Colon (tissue), 2 donors: ENCODE data around the gene SPEM1.

Source experiments
- FAIRE-seq: peaks from 2 replicates; lab custom pipeline; 2012; peaks lifted over from hg19 to GRCh38; lab: Jason Lieb, UNC
- donor health status: control.
- donor health status: control.

The SPEM1 gene

GRCh38 chr17:7440113-7440833, 20.1 kb downstream of the SPEM1 start:
- FAIRE-seq = no peak

GRCh38 chr17:7440834-7441195, 20.7 kb downstream of the SPEM1 start:
- FAIRE-seq = no peak

- FAIRE-seq = no peak
Measured at GRCh38 chr17:7441266-7441665, 21.1 kb downstream of the SPEM1 start.

- no peak for FAIRE-seq
Measured at GRCh38 chr17:7442142-7442541, 22.0 kb downstream of the SPEM1 start.

GRCh38 chr17:7443499-7444485, 23.7 kb downstream of the SPEM1 start:
- FAIRE-seq = no peak

- FAIRE-seq = no peak
Measured at GRCh38 chr17:7444682-7445618, 24.8 kb downstream of the SPEM1 start, which contains the start of gene CHRNB1. CHRNB1 (plus strand) TSS chr17:7445061; CDS start chr17:7445128, 67 bp downstream.

- no peak for FAIRE-seq
Measured at GRCh38 chr17:7445619-7445968, 25.5 kb downstream of the SPEM1 start.

- FAIRE-seq = no peak
Measured at GRCh38 chr17:7448461-7448860, 28.3 kb downstream of the SPEM1 start.

GRCh38 chr17:7459961-7460545, 39.9 kb downstream of the SPEM1 start:
- no peak for FAIRE-seq

- no peak for FAIRE-seq
Measured at GRCh38 chr17:7460850-7461660, 40.9 kb downstream of the SPEM1 start.

- FAIRE-seq = no peak
Measured at GRCh38 chr17:7462474-7463371, 42.6 kb downstream of the SPEM1 start.

- FAIRE-seq = no peak
Measured at GRCh38 chr17:7463372-7463846, 43.3 kb downstream of the SPEM1 start.

GRCh38 chr17:7464081-7464480, 44.0 kb downstream of the SPEM1 start:
- no peak for FAIRE-seq

GRCh38 chr17:7465597-7466275, 45.6 kb downstream of the SPEM1 start:
- no peak for FAIRE-seq

- FAIRE-seq = no peak
Measured at GRCh38 chr17:7466318-7466638, 46.2 kb downstream of the SPEM1 start.

- FAIRE-seq = no peak
Measured at GRCh38 chr17:7466639-7467341, 46.7 kb downstream of the SPEM1 start.

- FAIRE-seq = no peak
Measured at GRCh38 chr17:7467498-7467897, 47.4 kb downstream of the SPEM1 start.

- FAIRE-seq = no peak
Measured at GRCh38 chr17:7468290-7468689, 48.2 kb downstream of the SPEM1 start.
